Hematopoietic multipotent progenitor cell treated with erythropoietin and hydrocortisone succinate and interleukin-3 and kit ligand, for 17 days (in vitro differentiated cells): ENCODE results near the gene TBC1D1.

ENCODE experiments used
- DNase-seq: peaks from one replicate; pipeline ENCODE4 v3.0.0-alpha.2; 2015; ENCODE audit warnings: low spot score

The TBC1D1 gene

DNA sequence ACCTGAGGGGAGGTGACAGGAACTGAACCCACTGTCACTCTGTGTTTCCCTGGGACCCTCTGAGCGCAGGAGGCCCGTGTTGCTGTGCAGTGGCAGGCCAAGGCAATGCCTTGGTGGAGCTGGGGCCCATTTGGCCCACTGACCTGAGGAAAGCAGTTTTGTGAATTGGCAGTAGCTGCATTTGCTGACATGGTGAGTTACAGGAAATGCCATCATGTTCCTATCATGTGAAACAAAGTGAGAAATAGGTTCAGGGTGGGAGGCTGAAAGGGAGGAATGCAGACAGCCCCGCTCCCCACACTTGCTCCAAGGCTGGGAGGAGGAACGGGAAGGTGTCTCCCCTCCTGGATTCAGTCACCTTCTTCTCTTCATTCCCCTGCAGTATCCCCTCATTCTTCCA is 215.4 kb downstream of the TBC1D1 start:
- no peak for DNase-seq

DNA sequence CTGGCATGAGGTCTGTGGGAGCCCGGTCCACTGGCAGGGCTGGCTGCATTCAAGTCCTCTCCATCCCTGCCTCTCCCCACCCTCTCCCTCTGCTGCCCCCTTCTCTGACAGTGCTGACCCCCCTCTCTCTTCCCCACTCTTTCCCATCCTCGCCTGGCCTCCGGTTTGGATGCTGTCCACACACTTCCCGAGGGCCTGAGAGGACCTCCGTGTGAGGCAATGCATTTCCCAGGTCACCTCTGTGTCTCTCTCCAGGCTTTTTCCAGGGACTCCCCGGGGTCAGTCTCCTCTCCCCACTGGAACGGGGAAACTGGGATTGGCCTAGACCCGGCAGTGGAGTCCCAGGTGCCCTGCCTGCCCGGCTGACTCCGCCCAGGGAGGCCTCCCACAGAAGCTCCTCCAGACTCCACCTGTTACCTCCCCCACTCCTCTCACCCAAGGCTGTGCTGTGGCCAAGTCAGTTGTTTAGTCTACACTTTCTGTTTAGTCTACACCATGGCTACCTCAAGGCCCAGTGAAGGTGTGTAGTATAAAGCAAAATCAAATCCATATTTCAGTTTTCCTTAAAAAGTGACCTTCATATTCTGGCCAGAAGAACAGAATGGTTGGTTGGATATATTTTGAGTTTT is 216.1 kb downstream of the TBC1D1 start:
- DNase-seq: no peak

DNA sequence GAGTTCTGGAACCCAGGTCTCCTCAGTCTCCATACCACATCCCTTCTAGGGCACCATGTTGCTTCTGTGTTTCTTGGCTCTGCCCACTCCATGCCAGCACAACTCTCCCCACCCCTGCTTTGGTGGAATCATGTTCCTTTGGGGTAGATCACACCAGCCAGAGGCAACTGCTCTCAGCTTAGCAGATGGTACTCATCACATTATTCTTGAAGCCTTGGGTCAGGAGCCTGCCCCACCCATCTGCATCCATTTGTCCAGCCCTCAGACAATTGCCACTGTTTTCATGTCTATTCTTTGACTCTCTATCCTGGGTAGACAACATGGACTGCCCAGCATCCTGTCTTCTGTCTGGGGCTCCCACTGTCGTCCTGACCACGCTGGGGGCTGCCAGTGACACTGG is 216.9 kb downstream of the TBC1D1 start:
- DNase-seq: no peak

DNA sequence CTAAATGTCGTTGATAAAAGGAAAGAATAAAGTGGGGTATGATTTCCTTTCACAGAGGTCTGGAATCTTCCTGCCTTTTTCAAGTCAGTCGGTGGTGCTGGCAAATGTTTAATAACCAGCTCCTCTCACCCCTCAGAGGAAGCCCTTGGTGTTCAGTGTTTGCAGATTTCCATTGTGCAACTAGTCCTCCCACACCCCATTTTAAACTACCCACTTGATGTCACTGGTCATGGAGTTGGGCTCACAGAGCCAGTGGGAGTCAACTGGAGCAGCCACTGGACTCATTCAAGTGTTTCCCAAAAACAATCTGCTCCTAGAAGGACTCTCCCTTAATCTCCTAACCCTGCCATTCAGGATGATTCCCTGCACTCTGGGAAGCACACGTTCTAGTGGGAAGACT is 218.5 kb downstream of the TBC1D1 start:
- no peak for DNase-seq

DNA sequence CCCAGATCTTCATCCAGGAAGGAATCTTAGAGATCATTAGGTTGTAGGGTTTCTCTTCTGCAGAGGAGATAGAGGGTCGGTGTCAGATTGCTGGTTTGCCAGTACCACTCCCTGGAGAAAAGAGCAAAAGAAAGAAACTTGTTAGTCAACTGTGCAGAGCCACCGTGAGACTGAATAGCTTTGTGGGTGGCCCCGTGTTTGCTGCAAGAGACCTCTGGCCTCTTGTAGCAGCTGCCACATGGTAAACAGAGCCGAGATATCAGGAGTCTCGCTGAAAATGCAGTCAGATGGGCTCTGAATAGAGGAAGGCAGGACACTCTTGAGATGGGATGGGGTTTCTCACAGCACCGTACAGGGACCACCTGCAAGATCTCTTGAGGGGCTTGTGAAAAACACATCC is 219.0 kb downstream of the TBC1D1 start:
- DNase-seq: no peak

DNA sequence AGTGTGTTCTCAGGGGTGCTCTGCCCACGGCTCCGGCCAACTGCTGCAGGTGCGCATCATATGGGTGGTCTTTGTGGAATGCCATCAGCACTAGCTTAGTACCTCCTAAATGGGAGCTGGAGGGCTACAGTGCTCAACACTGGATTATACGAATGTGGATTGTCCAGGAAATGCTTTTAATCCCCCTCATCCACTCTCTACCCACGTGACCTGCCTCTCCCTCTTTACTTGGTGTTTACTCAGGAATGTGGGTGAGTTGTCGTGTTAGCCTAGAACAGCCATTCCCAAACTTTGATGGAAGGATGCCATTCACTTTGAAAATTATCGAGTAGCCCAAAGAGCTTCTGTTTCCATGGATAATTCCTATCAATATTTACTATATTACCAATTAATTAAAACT is 220.1 kb downstream of the TBC1D1 start:
- DNase-seq: no peak

DNA sequence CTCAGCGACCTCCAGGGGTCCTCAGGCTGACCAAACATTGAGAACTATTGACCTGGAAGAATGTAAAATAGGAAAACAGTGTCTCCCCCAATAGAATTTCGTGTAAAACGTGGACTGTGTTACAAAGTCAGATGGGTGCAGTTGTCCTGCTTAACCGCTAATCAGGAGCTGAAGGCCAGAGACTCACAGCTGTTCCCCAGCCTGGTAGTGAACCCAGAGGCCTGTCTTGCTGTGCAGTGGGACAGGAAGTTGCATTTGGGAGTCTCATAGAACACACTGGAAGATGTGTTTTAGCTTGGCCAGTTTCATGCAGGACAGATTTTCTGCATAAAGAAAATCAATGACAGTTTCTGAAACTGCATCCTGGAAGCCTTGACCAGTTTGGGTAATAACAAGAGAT is 220.8 kb downstream of the TBC1D1 start:
- DNase-seq: no peak

DNA sequence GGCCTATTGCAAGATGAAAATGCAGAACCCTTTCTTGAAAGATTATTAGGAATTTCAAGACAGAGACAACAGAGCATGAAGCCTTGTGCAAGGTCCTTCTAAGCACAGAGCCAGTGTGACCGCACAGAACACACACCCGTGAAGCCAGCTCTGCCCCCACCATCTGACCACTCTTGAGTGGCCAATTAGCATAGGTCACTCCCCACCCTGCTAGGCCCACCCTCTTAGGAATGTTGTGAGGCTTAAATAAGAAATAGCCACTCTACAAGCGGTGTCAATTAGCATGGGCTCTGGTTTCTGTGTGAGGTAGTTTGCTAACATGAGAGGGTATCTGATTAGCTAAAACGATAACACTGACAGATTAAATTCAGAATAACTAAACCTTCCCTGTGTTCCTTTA is 222.2 kb downstream of the TBC1D1 start:
- DNase-seq: no peak

DNA sequence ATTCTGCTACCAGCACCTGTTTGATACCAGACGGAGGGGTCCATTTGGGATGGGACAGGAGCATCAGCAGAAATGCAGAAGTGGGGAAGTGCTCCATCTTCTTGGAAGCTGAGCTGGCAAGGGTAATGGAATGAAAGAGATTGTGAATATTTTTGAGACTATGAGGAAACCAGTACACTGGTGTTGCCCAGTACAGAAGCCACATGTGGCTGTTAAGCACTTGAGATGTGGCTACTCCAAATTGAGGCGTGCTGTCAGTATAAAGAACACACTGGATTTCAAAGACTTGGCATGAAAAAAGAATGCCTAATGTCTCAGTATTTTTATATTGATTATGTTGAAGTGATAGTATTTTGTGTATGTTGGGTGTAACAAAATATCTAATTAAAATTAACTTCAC is 222.7 kb downstream of the TBC1D1 start:
- DNase-seq: no peak

DNA sequence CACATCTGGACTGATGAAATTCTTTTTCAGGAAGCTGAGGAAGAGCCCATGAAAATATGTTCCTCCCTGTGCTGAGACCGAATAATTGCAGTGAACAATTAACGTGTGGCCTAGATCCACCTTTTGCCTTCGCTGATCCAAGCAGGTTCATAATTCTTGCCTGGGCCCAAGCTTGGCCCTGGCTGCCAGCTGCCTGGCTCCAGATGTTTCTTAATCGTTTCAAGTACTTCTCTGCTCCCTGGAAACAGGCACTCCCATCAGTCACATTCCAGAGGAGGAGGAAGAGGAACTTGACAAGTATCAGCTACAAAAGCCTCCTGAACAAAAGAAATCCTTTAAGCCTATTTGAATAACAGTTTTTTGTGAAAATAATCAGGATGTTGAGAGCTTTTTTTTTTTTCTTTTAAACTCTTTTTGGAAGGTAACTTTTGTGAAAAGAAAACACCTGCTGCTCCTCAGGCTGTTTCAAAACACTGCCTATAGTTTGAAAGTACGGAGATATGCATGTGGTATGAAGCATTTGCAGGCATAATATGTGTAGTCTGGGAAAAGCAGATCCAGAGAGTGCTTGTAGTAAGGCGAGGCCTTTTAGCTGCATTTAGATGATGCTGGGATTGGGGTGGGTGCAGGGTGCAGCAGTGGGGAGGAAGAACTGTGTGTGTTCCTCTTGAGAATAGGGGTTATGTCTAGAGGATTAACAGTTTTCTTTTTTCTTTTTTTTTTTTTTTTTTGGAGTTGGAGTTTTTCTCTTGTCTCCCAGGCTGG is 223.7 kb downstream of the TBC1D1 start:
- no peak for DNase-seq

DNA sequence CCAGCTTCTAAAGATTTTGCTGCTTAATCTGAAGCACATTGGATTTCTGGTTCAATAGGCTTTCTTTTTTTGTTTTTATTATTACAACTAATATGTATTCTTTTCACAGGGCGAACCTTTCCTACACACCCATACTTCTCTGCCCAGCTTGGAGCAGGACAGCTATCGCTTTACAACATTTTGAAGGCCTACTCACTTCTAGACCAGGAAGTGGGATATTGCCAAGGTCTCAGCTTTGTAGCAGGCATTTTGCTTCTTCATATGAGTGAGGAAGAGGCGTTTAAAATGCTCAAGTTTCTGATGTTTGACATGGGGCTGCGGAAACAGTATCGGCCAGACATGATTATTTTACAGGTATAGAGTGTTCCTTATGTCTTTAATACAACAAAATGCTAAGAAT is 224.7 kb downstream of the TBC1D1 start:
- no peak for DNase-seq

DNA sequence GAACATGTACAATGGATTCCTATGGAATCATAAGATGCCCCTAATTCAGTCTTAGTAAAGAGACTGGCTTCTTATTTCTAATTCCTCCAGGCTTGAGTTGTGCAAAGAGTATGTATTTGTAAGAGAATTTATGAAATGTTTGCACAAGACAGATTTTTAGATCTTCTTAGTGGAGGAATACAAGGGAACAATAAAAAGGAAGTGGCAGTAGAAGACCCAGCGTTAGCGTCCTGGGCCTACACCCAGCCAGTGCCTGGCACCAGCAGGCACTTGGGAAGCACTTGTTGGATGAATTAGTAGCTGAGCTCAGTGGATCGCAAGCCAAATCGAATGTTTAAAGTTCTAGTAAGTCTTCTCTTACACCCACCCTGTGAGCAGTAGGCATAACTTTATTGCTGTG is 226.7 kb downstream of the TBC1D1 start:
- no peak for DNase-seq

DNA sequence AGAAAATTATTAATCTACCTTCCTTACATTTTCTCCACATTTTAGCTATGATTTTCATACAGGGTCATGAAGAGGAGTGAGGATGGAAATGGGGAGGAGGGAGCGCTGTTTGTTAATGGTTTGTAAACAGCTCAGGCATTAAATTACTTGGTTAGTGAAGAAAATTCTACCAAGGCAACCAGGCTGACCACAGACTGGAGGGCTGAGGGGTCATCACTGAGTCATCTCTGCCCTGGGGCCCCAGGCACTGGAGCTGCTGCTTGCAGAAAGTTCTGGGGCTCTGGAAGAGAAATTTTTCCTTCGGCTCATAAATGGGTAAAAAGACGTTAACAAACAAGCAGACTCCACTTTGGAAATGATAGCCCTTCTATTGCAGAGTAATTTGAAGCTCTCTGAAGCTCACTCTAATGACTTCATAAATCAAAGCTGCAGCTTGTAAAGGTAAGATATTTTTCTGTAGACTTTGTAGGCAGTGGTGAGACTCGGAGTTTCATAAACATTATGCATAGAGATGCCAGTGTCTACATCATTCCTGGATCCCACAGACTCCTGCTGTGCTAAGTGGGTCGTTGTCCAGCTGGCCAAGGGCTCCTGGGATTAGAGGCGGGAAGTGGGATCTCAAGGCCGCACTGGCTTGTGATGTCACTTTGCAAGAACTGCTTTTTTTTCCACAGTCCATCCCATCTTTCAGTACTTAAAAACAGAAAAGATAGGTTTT is 228.9 kb downstream of the TBC1D1 start:
- DNase-seq: no peak

DNA sequence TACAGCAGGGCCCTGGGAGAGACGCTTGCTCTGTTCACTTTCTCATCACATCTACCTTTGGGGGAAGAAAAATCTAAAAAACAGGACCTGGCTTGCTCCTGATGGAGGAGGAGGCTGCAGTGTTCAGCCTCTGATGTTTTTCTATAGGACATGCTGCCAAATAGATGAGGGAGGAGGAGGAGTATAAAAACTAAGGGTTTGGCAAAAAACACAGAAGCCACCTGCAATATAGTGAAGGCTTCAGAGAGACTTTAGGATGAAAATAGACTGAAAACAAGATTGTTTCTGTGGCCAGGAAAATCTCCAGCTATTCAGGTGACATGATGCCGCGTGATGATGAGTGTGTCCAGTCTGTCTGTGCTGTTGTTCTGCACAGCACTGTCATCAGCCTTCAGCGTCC is 229.9 kb downstream of the TBC1D1 start:
- no peak for DNase-seq

DNA sequence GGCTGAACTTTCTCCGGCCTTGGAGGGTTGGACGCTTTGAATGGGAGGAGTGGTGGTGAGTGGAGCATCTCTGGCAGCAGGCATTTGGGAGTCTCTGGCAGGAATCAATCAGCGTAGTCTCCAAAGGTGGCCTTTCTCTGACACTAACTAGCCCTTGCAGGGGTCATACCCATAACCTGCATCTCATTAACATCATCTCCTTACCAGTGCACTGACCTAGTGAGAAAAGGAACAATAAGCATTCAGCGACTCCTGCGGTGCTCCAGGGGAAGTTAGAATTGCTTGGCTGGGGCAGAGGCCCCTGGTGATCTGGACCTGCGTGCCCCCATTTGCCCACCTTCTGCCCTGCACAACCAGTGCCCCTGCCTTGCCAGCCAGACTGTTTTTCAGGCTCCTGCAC is 231.2 kb downstream of the TBC1D1 start:
- DNase-seq: no peak

DNA sequence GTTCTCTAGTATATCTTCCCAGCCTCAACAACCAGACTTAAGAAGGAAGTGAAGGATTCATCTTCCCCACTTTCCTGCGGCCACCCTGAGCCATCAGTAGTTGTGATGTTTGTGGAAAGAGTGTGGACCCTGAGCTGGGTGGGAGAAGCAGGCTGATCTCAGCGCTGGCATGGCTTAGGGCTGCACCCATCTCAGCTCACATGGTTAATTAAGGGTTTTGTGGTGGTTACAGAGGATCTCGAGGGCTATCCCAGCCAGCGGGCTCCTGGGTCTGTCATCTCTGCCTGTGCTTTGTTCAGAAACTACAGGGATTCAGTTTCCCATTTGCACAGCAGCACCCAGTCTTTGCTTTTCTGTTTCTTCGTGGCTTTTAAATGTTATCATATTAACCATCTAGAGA is 232.7 kb downstream of the TBC1D1 start:
- DNase-seq: no peak

DNA sequence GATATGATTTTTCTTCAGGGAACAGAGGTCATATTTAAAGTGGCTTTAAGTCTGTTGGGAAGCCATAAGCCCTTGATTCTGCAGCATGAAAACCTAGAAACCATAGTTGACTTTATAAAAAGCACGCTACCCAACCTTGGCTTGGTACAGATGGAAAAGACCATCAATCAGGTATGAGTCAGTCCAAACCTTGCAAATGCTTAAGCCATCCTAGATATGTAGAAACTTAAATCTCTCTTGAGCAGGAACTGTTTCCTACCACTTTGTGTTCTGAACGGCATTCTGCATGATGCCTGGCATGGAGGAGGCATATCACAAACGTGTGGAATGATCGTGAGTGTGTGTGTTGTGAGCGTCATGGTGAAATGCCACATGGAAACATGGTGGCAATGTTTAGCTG is 234.1 kb downstream of the TBC1D1 start:
- no peak for DNase-seq

DNA sequence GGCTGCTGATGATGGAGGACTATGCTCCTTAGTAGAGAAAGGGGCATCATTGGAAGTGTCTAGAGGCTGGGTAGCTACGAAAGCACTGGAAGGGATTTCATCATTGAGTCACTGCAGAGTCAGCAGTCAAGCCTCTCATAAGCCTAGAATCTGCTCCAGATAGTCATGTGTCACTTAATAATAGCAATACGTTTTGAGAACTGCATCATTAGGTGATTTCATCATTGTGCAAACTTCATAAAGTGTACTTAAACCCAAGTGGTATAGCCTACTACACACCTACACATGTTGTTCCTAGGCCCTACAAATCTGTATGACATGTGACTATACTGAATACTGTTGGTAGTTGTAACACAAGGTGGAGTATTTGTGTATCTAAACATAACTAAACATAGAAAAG is 234.9 kb downstream of the TBC1D1 start:
- no peak for DNase-seq

DNA sequence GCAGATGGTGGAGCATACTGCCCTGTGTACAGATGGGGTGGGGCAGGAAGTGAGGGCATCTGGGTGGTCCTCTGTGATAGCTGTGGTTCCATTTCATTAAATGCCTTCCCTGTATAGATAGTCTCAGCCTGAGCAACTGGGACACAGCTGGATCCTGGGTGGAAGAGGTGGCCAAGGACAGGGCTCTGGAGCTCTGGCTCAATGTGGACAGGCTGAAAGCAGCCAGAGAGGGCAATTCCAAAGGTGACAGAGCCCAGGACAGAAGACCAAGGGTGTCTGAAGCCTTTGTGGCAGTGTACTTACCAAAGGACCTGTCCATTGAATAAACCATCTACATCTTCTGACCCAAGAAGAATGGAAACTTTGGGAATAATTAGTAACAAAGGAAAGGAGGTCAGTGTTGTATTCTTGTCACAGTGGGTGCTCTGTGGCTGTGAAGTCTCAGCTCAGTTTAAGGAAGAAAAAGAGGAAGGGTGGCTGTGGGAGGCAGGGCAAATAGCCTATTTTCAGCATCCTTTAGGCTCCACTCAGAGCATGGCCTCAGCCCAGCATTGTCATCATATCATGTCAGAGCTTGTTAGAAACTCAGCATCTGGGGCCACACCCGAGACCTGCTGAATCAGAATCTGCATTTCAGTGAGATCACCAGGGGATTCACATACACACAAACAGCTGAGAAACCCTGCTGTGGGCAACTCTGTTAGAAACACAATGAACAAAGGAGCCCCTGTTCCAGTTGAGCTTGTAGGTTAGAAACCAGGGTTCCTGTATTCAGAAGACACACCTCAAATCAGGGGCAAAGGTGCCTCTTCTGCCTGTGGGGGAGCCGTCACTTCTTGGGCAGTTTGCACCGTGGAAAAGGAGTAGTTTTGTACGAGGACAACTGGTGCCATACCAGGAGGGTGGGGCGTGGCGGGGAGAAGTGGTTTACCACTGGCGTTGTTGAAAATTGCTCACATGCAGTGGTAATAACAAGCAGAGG is 237.9 kb downstream of the TBC1D1 start:
- DNase-seq: no peak

DNA sequence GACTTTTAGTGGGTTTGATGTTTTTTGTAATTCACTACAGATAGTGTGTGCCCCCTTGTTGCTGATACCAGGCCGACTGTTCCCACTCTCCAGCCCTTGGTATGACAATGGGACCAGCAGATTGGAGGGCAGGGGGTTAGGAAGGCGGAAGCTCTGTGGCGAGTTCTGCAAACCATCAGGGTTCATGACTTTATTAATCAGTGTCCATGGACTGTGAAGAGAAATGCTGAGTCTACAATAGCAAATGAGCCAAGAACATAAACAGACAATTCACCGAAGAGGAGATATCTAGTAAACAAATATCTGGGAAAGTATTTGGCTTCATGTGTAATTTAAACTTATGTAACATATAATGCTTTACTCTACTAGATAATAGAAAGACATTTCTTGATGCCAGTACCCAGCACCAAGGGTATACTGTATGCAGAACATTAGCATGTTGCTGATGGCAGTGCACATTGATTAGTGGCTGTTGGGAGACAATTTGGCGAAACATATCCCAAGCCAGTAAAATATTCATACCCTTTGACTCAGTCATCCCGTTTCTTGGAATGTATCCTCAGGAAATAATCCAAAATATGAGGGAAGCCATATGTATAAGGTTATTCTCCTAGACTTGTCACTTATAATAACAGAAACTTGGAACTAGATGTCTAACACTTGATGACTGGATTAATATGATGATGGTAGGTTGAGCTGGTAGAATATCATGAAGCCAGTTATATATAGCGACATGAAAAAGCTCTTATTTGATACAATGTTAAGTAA is 238.8 kb downstream of the TBC1D1 start:
- DNase-seq: no peak

DNA sequence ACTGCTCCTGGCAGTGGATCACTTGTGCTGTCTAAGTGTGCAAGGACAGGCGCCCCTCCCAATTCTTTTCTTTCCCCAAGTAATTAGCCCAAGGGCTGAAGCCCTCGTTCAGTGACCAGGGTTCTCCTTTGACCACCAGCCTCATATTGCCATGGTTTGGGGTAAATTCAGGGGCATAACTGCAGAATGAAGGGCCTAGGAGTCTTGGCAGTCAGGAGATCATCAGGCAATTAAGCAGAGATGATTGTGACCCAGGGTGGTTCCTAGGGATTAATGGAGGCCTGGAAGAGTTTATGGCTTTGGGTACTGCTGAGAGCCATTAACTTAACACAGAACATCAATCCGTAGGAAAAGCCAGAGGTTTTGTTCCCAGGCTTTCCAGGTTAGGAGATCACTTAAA is 240.0 kb downstream of the TBC1D1 start:
- DNase-seq: no peak
